PC-9 (cell line): Measurements from ENCODE around the gene SSUH2.

Source experiments
- CTCF ChIP-seq: fragments of 200-600 bp; sonication (generic); conservative IDR thresholded peaks from 2 replicates; pipeline ENCODE4 v1.6.1; 2017; ENCODE audit warnings: mixed run types, antibody characterized with exemption, mild to moderate bottlenecking, moderate library complexity
- EZH2 ChIP-seq: fragments of 200-600 bp; sonication (generic); IDR thresholded peaks from 2 replicates; pipeline ENCODE4 v1.8.0; 2017; ENCODE audit warnings: antibody characterized with exemption, low read depth

- TF ChIP-seq CTCF (no peak), EZH2 (no peak)
These were observed 12.0 kb downstream of the SSUH2 start for GRCh38 chr3:8632402-8633237.
